Ascending aorta (tissue), 2 donors: ENCODE results near the gene RTN4RL2. TPM values are rescaled to one million over a fixed set of nuclear protein-coding genes. Genes with fewer than 3 reads are reported as not detected.
A peak's percentile ranks its signal among the peaks of the same experiment; 100 is the strongest.

Experiments used
- DNase-seq, 2 donors: peaks; one replicate each; pipeline ENCODE4 v3.0.0-alpha.2; 2019; ENCODE audit warnings: low spot score in 2 of 2
- H3K27ac ChIP-seq, 2 donors: fragments of 200-600 bp; sonication (generic); one replicate each; pipeline ENCODE4 v1.5.1; 2016 to 2017; ENCODE audit warnings: mild to moderate bottlenecking in 1 of 2
- H3K27me3 ChIP-seq: fragments of 200-600 bp; sonication (generic); one replicate; pipeline ENCODE4 v1.5.1; 2017
- H3K36me3 ChIP-seq, 2 donors: fragments of 200-600 bp; sonication (generic); one replicate each; pipeline ENCODE4 v1.5.1; 2016
- H3K4me1 ChIP-seq, 2 donors: fragments of 200-600 bp; sonication (generic); one replicate each; pipeline ENCODE4 v1.5.1; 2016 to 2017; ENCODE audit warnings: mild to moderate bottlenecking in 1 of 2
- H3K4me3 ChIP-seq, 2 donors: fragments of 200-600 bp; sonication (generic); one replicate each; pipeline ENCODE4 v1.5.1; 2016 to 2017; ENCODE audit warnings: mild to moderate bottlenecking in 1 of 2
- H3K9me3 ChIP-seq, 2 donors: fragments of 200-600 bp; sonication (generic); one replicate each; pipeline ENCODE4 v1.5.1; 2016
- intact Hi-C: fragments of 100-400 bp; cut with DNase I; formaldehyde crosslinking; loops from one replicate; pipeline ENCODE4 v1.15.1; 2023
- total RNA-seq: library from RNA; depleted of rRNA; stranded (reverse); fragments of >200 nt; gene quantifications from one replicate; pipeline ENCODE4 v1.1.0, GENCODE V29; 2016
- TF ChIP-seq, protein P1 (sequence below), 3 experiments: fragments of 200-600 bp in 2 of 3; fragments of 450-650 bp in 1 of 3; sonication (generic) in 2 of 3; IDR thresholded peaks; one replicate each; pipeline ENCODE4 v1.5.1; 2016 to 2019; ENCODE audit warnings: antibody characterized with exemption in 3 of 3, mild to moderate bottlenecking in 1 of 3, moderate library complexity in 1 of 3

RTN4RL2 gene
- total RNA-seq, 1 donor from 2014 or later = 0.64 TPM

- TF ChIP-seq, protein P1, sequence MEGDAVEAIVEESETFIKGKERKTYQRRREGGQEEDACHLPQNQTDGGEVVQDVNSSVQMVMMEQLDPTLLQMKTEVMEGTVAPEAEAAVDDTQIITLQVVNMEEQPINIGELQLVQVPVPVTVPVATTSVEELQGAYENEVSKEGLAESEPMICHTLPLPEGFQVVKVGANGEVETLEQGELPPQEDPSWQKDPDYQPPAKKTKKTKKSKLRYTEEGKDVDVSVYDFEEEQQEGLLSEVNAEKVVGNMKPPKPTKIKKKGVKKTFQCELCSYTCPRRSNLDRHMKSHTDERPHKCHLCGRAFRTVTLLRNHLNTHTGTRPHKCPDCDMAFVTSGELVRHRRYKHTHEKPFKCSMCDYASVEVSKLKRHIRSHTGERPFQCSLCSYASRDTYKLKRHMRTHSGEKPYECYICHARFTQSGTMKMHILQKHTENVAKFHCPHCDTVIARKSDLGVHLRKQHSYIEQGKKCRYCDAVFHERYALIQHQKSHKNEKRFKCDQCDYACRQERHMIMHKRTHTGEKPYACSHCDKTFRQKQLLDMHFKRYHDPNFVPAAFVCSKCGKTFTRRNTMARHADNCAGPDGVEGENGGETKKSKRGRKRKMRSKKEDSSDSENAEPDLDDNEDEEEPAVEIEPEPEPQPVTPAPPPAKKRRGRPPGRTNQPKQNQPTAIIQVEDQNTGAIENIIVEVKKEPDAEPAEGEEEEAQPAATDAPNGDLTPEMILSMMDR (IDR thresholded peaks at IDR 0.05) = peak; percentile 91 to 100 (median 100)
- peaks cover 16 to 32% of the 10 kb centered on the region in 2 donors for H3K4me1 ChIP-seq
- peak; percentile 50 to 95 for DNase-seq
- no peaks in the 10 kb centered on the region for H3K36me3 ChIP-seq
- H3K27ac ChIP-seq = no peak overlapping the region
- intact Hi-C loops = loop anchor here (1.0 to 2.0 kb wide), 4 partner anchors 22 to 70 kb away; partner anchors contain the start of gene SLC43A3
- H3K4me3 ChIP-seq = peak overlapping the region; percentile 53 to 55
- H3K27me3 ChIP-seq = peaks cover 28% of the 10 kb centered on the region
- no peaks in the 10 kb centered on the region for H3K9me3 ChIP-seq
These were observed 3.2 kb upstream of the RTN4RL2 start for GRCh38 chr11:57456960-57457642.

- DNase-seq = no peak
- Histone ChIP-seq H3K9me3 (no peaks in the 10 kb centered on the region), H3K36me3 (no peaks in the 10 kb centered on the region), H3K27ac (no peak overlapping the region), H3K4me1 (peaks cover 16 to 32% of the 10 kb centered on the region in 2 donors), H3K4me3 (peak overlapping the region; percentile 53 to 55), H3K27me3 (peaks cover 28% of the 10 kb centered on the region)
- intact Hi-C loops = loop anchor here (1.0 to 2.0 kb wide), 4 partner anchors 23 to 70 kb away; partner anchors contain the start of gene SLC43A3
- TF ChIP-seq, protein P1 (IDR thresholded peaks at IDR 0.05) = no peak
These were observed 2.7 kb upstream of the RTN4RL2 start for GRCh38 chr11:57457643-57458023.

GRCh38 chr11:57458060-57458409 lies 2.3 kb upstream of the RTN4RL2 start:
- Histone ChIP-seq H3K27me3 (peaks cover 28% of the 10 kb centered on the region), H3K27ac (no peak overlapping the region)

DNA sequence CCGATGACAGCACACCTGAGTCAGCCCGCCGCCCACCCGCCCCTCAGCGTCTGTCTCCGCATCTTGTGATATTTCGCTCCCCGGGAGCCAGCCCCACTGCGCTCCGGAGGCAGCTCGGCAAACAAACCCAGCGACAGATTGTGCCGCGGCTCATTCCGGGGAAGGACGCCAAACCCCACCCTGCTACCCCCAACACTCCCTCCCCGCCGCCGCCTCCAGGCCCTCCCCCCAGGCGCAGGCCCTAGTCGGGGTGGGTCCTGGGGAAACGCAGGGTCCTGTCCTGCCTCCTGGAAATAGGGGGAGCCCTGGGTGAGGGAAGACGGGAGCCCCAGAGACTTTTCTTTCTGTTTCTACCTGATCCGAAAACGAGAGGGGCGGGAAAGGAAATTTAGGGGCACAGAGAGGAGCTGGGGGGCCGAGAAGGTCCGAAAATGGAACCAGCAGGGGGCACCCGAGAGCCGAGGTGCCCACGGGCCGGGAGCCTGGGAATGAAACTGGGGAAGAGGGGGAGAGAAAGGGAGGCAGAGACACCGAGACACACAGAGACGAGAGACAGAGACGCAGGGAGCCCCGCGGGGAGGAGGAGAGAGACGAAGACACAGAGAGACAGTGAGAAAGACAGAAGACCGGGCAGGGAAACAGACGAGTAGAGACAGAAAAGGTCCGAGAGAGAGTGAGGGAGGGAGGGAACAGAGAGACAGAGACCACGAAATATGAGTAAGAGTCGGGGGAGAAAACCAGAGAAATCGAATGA lies 1.7 kb upstream of the RTN4RL2 start:
- intact Hi-C loops = no loop called here
- H3K4me1 ChIP-seq = peaks cover 16 to 32% of the 10 kb centered on the region in 2 donors
- H3K27me3 ChIP-seq = peaks cover 28% of the 10 kb centered on the region
- H3K36me3 ChIP-seq = no peaks in the 10 kb centered on the region
- H3K27ac ChIP-seq = no peak overlapping the region
- H3K4me3 ChIP-seq = peak overlapping the region; percentile 53 to 55
- DNase-seq = peak in 1 of 2 donors; percentile 71
- H3K9me3 ChIP-seq = no peaks in the 10 kb centered on the region
- TF ChIP-seq, protein P1 (IDR thresholded peaks at IDR 0.05) = peak; percentile 52 to 87 (median 81)

More at GRCh38 chr11:57458060-57458409, 2.3 kb upstream of the RTN4RL2 start:
- Histone ChIP-seq H3K36me3 (no peaks in the 10 kb centered on the region), H3K4me3 (peak overlapping the region; percentile 53 to 55), H3K4me1 (peaks cover 16 to 32% of the 10 kb centered on the region in 2 donors), H3K9me3 (no peaks in the 10 kb centered on the region)
- no peak for DNase-seq
- intact Hi-C loops = no loop called here
- TF ChIP-seq, protein P1 (IDR thresholded peaks at IDR 0.05) = no peak

DNA sequence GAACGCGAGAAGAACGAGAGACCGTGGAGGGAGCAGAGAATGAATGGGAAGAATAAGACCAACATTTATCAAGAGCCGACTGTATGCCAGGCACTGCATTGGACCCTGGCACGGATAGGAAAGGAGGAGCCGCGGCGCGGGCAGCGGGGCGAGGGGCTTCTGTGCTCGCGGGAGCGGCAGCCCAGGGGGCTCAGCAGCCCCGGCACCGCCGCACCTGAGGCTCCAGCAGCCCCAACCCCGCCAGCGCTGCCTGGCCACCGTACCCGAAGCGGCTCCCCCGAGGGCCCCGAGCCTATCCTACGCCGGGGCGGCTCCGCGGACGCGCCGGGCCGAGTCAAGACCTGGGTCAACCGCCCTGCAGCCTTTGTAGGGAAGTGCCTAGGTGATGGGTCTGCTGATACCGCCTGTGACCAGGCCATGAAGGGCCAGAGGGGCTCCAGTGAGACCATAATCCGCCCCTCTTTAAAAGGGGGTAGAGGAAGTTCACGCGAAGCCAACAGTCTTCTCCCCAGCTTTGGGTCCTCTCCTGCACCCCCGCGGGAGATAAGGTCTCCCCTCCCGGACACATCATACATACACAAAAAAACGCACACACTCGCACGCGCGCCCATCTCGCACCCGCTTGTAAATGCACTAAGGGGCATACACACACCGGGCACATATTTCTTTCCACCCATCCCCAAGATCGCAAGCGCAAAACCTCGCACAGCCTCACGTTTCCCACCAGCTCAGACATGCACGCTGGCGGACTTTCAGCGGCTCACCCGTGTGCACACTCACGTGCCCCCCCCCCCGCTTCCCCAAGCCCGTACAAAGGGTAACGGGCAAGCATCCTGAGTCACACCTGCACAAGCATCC lies 935 bp upstream of the RTN4RL2 start:
- peak overlapping the region; percentile 53 to 55 for H3K4me3 ChIP-seq
- no peaks in the 10 kb centered on the region for H3K9me3 ChIP-seq
- TF ChIP-seq, protein P1 (IDR thresholded peaks at IDR 0.05) = no peak
- H3K27me3 ChIP-seq = peaks cover 28% of the 10 kb centered on the region
- DNase-seq = no peak
- peaks cover 16 to 32% of the 10 kb centered on the region in 2 donors for H3K4me1 ChIP-seq
- no peaks in the 10 kb centered on the region for H3K36me3 ChIP-seq
- no peak overlapping the region for H3K27ac ChIP-seq
- intact Hi-C loops = no loop called here
